Measurements from ENCODE around the gene CYTH1.

Gene CYTH1

GRCh38 chr17:78736526-78737079 lies 45.5 kb downstream of the CYTH1 start (continued):
- TF ChIP-seq CTCF (tag by site-specific recombination; IDR thresholded peaks at IDR 0.05), result peak; percentile 32; the same call in 1 of the 2 replicates
- TF ChIP-seq ZNF768 (tag by site-specific recombination; IDR thresholded peaks at IDR 0.05), result no peak
- TF ChIP-seq KLF17 (tag by site-specific recombination; IDR thresholded peaks at IDR 0.05), result no peak
- TF ChIP-seq ZNF704 (tag by site-specific recombination; IDR thresholded peaks at IDR 0.05), result no peak
- no peak for TF ChIP-seq HOXA7 (CRISPR knock-in tag; IDR thresholded peaks at IDR 0.05; ENCODE audit: borderline replicate concordance)
- no peak for TF ChIP-seq BCL6B (tag by site-specific recombination; IDR thresholded peaks at IDR 0.05)
- TF ChIP-seq ZNF560 (tag by site-specific recombination; IDR thresholded peaks at IDR 0.05; ENCODE audit: borderline replicate concordance), result no peak
- no peak for TF ChIP-seq ZXDB (tag by site-specific recombination; IDR thresholded peaks at IDR 0.05)
- no peak for TF ChIP-seq KLF10 (tag by site-specific recombination; IDR thresholded peaks at IDR 0.05)
- TF ChIP-seq ZNF214 (tag by site-specific recombination; IDR thresholded peaks at IDR 0.05; ENCODE audit: borderline replicate concordance), result no peak
- peak; percentile 90 for TF ChIP-seq GLIS2 (tag by site-specific recombination; IDR thresholded peaks at IDR 0.05)
- TF ChIP-seq ZNF561 (tag by site-specific recombination; IDR thresholded peaks at IDR 0.05; ENCODE audit: borderline replicate concordance), result no peak
- TF ChIP-seq ZNF791 (tag by site-specific recombination; IDR thresholded peaks at IDR 0.05), result no peak
- no peak for TF ChIP-seq ATF2 (tag by site-specific recombination; IDR thresholded peaks at IDR 0.05; ENCODE audit: low read depth)
- TF ChIP-seq KLF16 (tag by site-specific recombination; IDR thresholded peaks at IDR 0.05), result no peak
- no peak for TF ChIP-seq ZBTB49 (tag by site-specific recombination; IDR thresholded peaks at IDR 0.05; ENCODE audit: low read depth)
- peak; percentile 91 for TF ChIP-seq ZBTB17 (tag by site-specific recombination; IDR thresholded peaks at IDR 0.05)
- peak; percentile 89 for TF ChIP-seq PATZ1 (tag by site-specific recombination; IDR thresholded peaks at IDR 0.05)
- TF ChIP-seq GLI2 (tag by site-specific recombination; IDR thresholded peaks at IDR 0.05; ENCODE audit: borderline replicate concordance, low read depth), result no peak
- no peak for TF ChIP-seq ZNF785 (tag by site-specific recombination; IDR thresholded peaks at IDR 0.05)
- TF ChIP-seq ZNF423 (tag by site-specific recombination; IDR thresholded peaks at IDR 0.05), result no peak
- TF ChIP-seq ZNF184 (tag by site-specific recombination; IDR thresholded peaks at IDR 0.05), result no peak
- TF ChIP-seq ZNF366 (tag by site-specific recombination; conservative IDR thresholded peaks at IDR 0.05), result peak; percentile 27; the same call in 1 of the 2 replicates
- peak; percentile 76; the same call in 1 of the 2 replicates for TF ChIP-seq TRIM28 (IDR thresholded peaks at IDR 0.05; ENCODE audit: borderline replicate concordance, low read length)
- TF ChIP-seq REPIN1 (tag by site-specific recombination; IDR thresholded peaks at IDR 0.05; ENCODE audit: low read depth), result no peak
- no peak for TF ChIP-seq INSM2 (tag by site-specific recombination; IDR thresholded peaks at IDR 0.05)
- TF ChIP-seq ZNF311 (tag by site-specific recombination; IDR thresholded peaks at IDR 0.05; ENCODE audit: borderline replicate concordance), result no peak

Data from HEK293 (cell line).